HepG2 (cell line): ENCODE results near the gene RBM12. TPM values are rescaled to one million over a fixed set of nuclear protein-coding genes. Genes with fewer than 3 reads are reported as not detected.

Source experiments
- FIP1L1 ChIP-seq: fragments of 200-400 bp; formaldehyde crosslinking; IDR thresholded peaks from 2 replicates; pipeline ENCODE4 v1.6.1; 2018; ENCODE audit warnings: low read depth, mild to moderate bottlenecking, low read length, moderate library complexity, borderline replicate concordance; ENCODE audit not compliant: insufficient read depth
- HCFC1 ChIP-seq: fragments of 150-350 bp; IDR thresholded peaks from 2 replicates; pipeline ENCODE4 v1.6.1; 2014; ENCODE audit warnings: low read depth, low read length
- HDAC2 ChIP-seq: sonication (generic); formaldehyde crosslinking; IDR thresholded peaks from 2 replicates; pipeline ENCODE4 v1.4.0; 2020; ENCODE audit warnings: missing genetic modification reagents
- HNF4G ChIP-seq, 2 experiments: sonication (generic) in 1 of 2; formaldehyde crosslinking in 1 of 2; IDR thresholded peaks; 2 replicates each; pipeline versions ENCODE4 v1.4.0 to v1.6.1; 2011 to 2020; ENCODE audit warnings: borderline replicate concordance in 2 of 2, low read depth in 2 of 2, mild to moderate bottlenecking in 2 of 2, low read length in 1 of 2, missing genetic modification reagents in 1 of 2, moderate library complexity in 1 of 2
- KMT2A ChIP-seq: sonication (generic); formaldehyde crosslinking; IDR thresholded peaks from 2 replicates; pipeline ENCODE4 v1.4.0; 2020; ENCODE audit warnings: missing genetic modification reagents
- MBD4 ChIP-seq: IDR thresholded peaks from 2 replicates; pipeline ENCODE4 v1.6.1; 2012; ENCODE audit warnings: low read length, inconsistent platforms, borderline replicate concordance
- MXD1 ChIP-seq: sonication (generic); formaldehyde crosslinking; IDR thresholded peaks from 2 replicates; pipeline ENCODE4 v1.4.0; 2020; ENCODE audit warnings: mild to moderate bottlenecking, missing genetic modification reagents
- MZF1 ChIP-seq: sonication (generic); formaldehyde crosslinking; IDR thresholded peaks from 2 replicates; pipeline ENCODE4 v1.8.1; 2023; ENCODE audit warnings: mild to moderate bottlenecking, missing genetic modification reagents, borderline replicate concordance
- NONO ChIP-seq, 2 experiments: fragments of 450-650 bp in 1 of 2; sonication (generic) in 1 of 2; formaldehyde crosslinking in 1 of 2; IDR thresholded peaks in 1 of 2; conservative IDR thresholded peaks in 1 of 2; 2 replicates each; pipeline versions ENCODE4 v1.6.1 to v1.8.0; 2017 to 2022; ENCODE audit warnings: mild to moderate bottlenecking in 1 of 2, missing genetic modification reagents in 1 of 2, moderate library complexity in 1 of 2
- NR2C2 ChIP-seq: sonication (generic); formaldehyde crosslinking; IDR thresholded peaks from 2 replicates; pipeline ENCODE4 v1.4.0; 2020; ENCODE audit warnings: missing genetic modification reagents, mild to moderate bottlenecking, moderate library complexity, borderline replicate concordance
- PHB2 ChIP-seq: fragments of 450-650 bp; IDR thresholded peaks from 2 replicates; pipeline ENCODE4 v1.6.1; 2018; ENCODE audit not compliant: partially characterized antibody
- TRIM24 ChIP-seq: sonication (generic); formaldehyde crosslinking; IDR thresholded peaks from 2 replicates; pipeline ENCODE4 v1.8.0; 2022; ENCODE audit warnings: mild to moderate bottlenecking, missing genetic modification reagents
- ZNF20 ChIP-seq: sonication (generic); formaldehyde crosslinking; IDR thresholded peaks from 2 replicates; pipeline ENCODE4 v1.4.0; 2020; ENCODE audit warnings: mild to moderate bottlenecking, moderate library complexity, missing genetic modification reagents
- ZNF460 ChIP-seq: sonication (generic); formaldehyde crosslinking; IDR thresholded peaks from 2 replicates; pipeline ENCODE4 v1.5.1; 2020; ENCODE audit warnings: missing genetic modification reagents, mild to moderate bottlenecking, borderline replicate concordance
- ZNF557 ChIP-seq: sonication (generic); formaldehyde crosslinking; IDR thresholded peaks from 2 replicates; pipeline ENCODE4 v1.4.0; 2020; ENCODE audit warnings: missing genetic modification reagents
- ZNF709 ChIP-seq: sonication (generic); formaldehyde crosslinking; IDR thresholded peaks from 2 replicates; pipeline ENCODE4 v1.5.0; 2020; ENCODE audit warnings: mild to moderate bottlenecking, missing genetic modification reagents
- polyA plus RNA-seq, 8 experiments: library from polyadenylated mRNA; depleted of rRNA in 3 of 8; stranded (reverse) in 7 of 8; unstranded in 1 of 8; fragments of >200 nt; fragmentation: Illumina TruSeq in 4 of 8; extraction: Trizol in 4 of 8; gene quantifications; 2 replicates each; pipeline versions ENCODE4 v1.2.1 to v1.2.3, GENCODE V29; 2011 to 2016; ENCODE audit warnings: low read depth in 4 of 8, missing spikeins in 1 of 8, mixed read lengths in 1 of 8; ENCODE audit not compliant: insufficient read depth in 1 of 8
- total RNA-seq, 5 experiments: library from RNA; depleted of rRNA; stranded (reverse); fragments of >200 nt; fragmentation: Illumina TruSeq; extraction: Trizol; gene quantifications; 2 replicates each; pipeline ENCODE4 v1.2.3, GENCODE V29; 2016; ENCODE audit warnings: low read depth in 1 of 5
- TF ChIP-seq, protein P1 (sequence below), 2 experiments: sonication (generic) in 1 of 2; formaldehyde crosslinking in 1 of 2; IDR thresholded peaks; 2 replicates each; pipeline versions ENCODE4 v1.4.0 to v1.6.1; 2016 to 2020; ENCODE audit warnings: borderline replicate concordance in 1 of 2, low read depth in 1 of 2, mild to moderate bottlenecking in 1 of 2, missing genetic modification reagents in 1 of 2
- TF ChIP-seq, protein P2 (sequence below): sonication (generic); formaldehyde crosslinking; IDR thresholded peaks from 2 replicates; pipeline ENCODE4 v1.4.0; 2020; ENCODE audit warnings: mild to moderate bottlenecking, missing genetic modification reagents

Gene RBM12
- total and polyA plus RNA-seq, 2 of the 13 experiments (the other 11 are each of a cell fraction or from before 2014, with no cell fraction given): 97.9 to 104 TPM

GRCh38 chr20:35702051-35702823 lies 37.5 kb upstream of the RBM12 start (continued):
- TF ChIP-seq, protein P1, sequence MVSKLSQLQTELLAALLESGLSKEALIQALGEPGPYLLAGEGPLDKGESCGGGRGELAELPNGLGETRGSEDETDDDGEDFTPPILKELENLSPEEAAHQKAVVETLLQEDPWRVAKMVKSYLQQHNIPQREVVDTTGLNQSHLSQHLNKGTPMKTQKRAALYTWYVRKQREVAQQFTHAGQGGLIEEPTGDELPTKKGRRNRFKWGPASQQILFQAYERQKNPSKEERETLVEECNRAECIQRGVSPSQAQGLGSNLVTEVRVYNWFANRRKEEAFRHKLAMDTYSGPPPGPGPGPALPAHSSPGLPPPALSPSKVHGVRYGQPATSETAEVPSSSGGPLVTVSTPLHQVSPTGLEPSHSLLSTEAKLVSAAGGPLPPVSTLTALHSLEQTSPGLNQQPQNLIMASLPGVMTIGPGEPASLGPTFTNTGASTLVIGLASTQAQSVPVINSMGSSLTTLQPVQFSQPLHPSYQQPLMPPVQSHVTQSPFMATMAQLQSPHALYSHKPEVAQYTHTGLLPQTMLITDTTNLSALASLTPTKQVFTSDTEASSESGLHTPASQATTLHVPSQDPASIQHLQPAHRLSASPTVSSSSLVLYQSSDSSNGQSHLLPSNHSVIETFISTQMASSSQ (IDR thresholded peaks at IDR 0.05; ENCODE audit: low read depth): no peak
- TF ChIP-seq, protein P1 (CRISPR knock-in tag; IDR thresholded peaks at IDR 0.05; ENCODE audit: borderline replicate concordance): no peak
- TF ChIP-seq HCFC1 (no peak), NONO (IDR thresholded peaks at IDR 0.05) (no peak), NONO (CRISPR knock-in tag; conservative IDR thresholded peaks at IDR 0.05) (peak; percentile 50; the same call in 1 of the 2 replicates), ZNF460 (CRISPR knock-in tag) (no peak), MXD1 (CRISPR knock-in tag) (no peak), ZNF20 (no peak), MZF1 (CRISPR knock-in tag) (no peak), HNF4G (IDR thresholded peaks at IDR 0.05; ENCODE audit: borderline replicate concordance, low read depth, low read length) (no peak), HNF4G (CRISPR knock-in tag; IDR thresholded peaks at IDR 0.05; ENCODE audit: borderline replicate concordance, low read depth) (no peak), ZNF557 (CRISPR knock-in tag) (no peak), KMT2A (CRISPR knock-in tag) (no peak), MBD4 (peak; percentile 94; the same call in 1 of the 2 replicates), FIP1L1 (0 out of 2 replicates have a peak, but pooled peaks have one; percentile 78), TRIM24 (CRISPR knock-in tag) (no peak), NR2C2 (CRISPR knock-in tag) (no peak), PHB2 (no peak), ZNF709 (CRISPR knock-in tag) (no peak), HDAC2 (CRISPR knock-in tag) (no peak)
- TF ChIP-seq, protein P2, sequence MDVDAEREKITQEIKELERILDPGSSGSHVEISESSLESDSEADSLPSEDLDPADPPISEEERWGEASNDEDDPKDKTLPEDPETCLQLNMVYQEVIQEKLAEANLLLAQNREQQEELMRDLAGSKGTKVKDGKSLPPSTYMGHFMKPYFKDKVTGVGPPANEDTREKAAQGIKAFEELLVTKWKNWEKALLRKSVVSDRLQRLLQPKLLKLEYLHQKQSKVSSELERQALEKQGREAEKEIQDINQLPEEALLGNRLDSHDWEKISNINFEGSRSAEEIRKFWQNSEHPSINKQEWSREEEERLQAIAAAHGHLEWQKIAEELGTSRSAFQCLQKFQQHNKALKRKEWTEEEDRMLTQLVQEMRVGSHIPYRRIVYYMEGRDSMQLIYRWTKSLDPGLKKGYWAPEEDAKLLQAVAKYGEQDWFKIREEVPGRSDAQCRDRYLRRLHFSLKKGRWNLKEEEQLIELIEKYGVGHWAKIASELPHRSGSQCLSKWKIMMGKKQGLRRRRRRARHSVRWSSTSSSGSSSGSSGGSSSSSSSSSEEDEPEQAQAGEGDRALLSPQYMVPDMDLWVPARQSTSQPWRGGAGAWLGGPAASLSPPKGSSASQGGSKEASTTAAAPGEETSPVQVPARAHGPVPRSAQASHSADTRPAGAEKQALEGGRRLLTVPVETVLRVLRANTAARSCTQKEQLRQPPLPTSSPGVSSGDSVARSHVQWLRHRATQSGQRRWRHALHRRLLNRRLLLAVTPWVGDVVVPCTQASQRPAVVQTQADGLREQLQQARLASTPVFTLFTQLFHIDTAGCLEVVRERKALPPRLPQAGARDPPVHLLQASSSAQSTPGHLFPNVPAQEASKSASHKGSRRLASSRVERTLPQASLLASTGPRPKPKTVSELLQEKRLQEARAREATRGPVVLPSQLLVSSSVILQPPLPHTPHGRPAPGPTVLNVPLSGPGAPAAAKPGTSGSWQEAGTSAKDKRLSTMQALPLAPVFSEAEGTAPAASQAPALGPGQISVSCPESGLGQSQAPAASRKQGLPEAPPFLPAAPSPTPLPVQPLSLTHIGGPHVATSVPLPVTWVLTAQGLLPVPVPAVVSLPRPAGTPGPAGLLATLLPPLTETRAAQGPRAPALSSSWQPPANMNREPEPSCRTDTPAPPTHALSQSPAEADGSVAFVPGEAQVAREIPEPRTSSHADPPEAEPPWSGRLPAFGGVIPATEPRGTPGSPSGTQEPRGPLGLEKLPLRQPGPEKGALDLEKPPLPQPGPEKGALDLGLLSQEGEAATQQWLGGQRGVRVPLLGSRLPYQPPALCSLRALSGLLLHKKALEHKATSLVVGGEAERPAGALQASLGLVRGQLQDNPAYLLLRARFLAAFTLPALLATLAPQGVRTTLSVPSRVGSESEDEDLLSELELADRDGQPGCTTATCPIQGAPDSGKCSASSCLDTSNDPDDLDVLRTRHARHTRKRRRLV (CRISPR knock-in tag): no peak
